Fibroblast of villous mesenchyme (primary cell): ENCODE measurements around the gene TAF6. TPM values are rescaled to one million over a fixed set of nuclear protein-coding genes. Genes with fewer than 3 reads are reported as not detected.

Source experiments
- DNase-seq: peaks from one replicate; pipeline ENCODE4 v3.0.0-alpha.2; 2010; ENCODE audit warnings: low read depth
- H3K4me3 ChIP-seq: 2 replicates; pipeline ENCODE4 v1.5.1; 2011; ENCODE audit warnings: low read depth, mild to moderate bottlenecking, low read length
- total RNA-seq: library from RNA; depleted of rRNA; stranded (reverse); fragments of >200 nt; gene quantifications from 2 replicates; pipeline ENCODE4 v1.2.3, GENCODE V29; 2012
- TF ChIP-seq, protein P1 (sequence below): IDR thresholded peaks from 2 replicates; pipeline ENCODE4 v1.5.1; 2012; ENCODE audit warnings: low read depth, mild to moderate bottlenecking, low read length; ENCODE audit not compliant: insufficient read depth

TAF6 gene
- total RNA-seq, 1 donor: 54.4 TPM

- no peak for DNase-seq
- peak overlapping the region; percentile 95 for H3K4me3 ChIP-seq
- TF ChIP-seq, protein P1, sequence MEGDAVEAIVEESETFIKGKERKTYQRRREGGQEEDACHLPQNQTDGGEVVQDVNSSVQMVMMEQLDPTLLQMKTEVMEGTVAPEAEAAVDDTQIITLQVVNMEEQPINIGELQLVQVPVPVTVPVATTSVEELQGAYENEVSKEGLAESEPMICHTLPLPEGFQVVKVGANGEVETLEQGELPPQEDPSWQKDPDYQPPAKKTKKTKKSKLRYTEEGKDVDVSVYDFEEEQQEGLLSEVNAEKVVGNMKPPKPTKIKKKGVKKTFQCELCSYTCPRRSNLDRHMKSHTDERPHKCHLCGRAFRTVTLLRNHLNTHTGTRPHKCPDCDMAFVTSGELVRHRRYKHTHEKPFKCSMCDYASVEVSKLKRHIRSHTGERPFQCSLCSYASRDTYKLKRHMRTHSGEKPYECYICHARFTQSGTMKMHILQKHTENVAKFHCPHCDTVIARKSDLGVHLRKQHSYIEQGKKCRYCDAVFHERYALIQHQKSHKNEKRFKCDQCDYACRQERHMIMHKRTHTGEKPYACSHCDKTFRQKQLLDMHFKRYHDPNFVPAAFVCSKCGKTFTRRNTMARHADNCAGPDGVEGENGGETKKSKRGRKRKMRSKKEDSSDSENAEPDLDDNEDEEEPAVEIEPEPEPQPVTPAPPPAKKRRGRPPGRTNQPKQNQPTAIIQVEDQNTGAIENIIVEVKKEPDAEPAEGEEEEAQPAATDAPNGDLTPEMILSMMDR: no peak
Observed at GRCh38 chr7:100088095-100088620, 31.0 kb downstream of the TAF6 start.

GRCh38 chr7:100087055-100087750 lies 32.0 kb downstream of the TAF6 start:
- no peak overlapping the region for H3K4me3 ChIP-seq
- peak; percentile 100 for DNase-seq
- TF ChIP-seq, protein P1: no peak

- DNase-seq: peak; percentile 70
- TF ChIP-seq, protein P1: no peak
- no peak overlapping the region for H3K4me3 ChIP-seq
Observed at GRCh38 chr7:100085515-100085914, 33.6 kb downstream of the TAF6 start.

DNA sequence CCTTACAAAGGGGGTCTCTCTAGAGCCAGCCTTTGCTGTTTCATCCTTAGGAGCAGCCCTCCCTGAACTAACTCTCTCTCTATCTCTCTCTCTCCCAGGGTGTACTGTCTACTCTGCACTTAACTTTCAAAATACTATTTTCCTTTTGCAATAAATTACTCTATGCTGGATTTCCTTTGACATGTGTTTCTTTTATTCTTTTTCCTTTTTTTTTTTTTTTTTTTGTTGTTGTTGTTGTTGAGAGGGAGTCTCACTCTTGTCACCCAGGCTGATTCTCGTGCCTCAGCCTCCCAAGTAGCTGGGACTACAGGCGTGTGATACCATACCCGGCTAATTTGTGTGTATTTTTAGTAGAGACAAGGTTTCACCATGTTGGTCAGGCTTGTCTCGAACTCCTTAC lies 36.2 kb downstream of the TAF6 start:
- no peak for DNase-seq
- no peak overlapping the region for H3K4me3 ChIP-seq

DNA sequence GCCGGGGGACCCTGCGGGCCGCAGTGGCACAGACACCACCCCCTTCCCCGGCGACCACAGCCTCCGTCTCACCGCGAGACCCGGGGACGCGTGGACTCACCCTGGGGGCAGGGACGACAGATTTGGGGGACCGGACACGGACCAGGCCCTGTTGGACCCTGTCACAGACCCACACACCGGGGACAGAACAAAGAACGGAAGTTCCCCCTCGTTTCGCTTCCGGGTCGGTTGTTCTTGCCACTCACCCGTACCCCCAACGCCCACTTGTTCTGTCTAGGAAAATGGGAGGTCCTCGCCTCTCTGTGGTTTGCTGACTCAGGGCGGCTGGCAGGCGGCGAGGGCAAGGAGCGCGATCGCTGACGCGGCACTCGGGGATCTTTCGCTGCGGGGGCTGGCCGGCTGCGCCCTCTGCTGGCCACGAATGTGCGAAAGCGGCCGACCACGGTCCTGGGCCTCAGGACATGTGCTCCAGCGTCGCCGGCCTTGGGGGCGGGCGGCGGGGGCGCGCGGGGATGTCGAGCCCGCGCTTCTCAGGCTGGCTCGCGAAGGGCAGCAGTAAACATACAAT lies 37.5 kb downstream of the TAF6 start, which contains the start of gene ZNF3:
ZNF3 (minus strand) TSS at position 189 of the 568 bp plus-strand sequence. CDS start 4,366 bp downstream, outside the sequence.
- TF ChIP-seq, protein P1: peak; percentile 83
- DNase-seq: peak; percentile 99
- H3K4me3 ChIP-seq: peak within 1 kb of the TSS; percentile 97

More for the DNA sequence above, 36.2 kb downstream of the TAF6 start:
- TF ChIP-seq, protein P1: no peak

DNA sequence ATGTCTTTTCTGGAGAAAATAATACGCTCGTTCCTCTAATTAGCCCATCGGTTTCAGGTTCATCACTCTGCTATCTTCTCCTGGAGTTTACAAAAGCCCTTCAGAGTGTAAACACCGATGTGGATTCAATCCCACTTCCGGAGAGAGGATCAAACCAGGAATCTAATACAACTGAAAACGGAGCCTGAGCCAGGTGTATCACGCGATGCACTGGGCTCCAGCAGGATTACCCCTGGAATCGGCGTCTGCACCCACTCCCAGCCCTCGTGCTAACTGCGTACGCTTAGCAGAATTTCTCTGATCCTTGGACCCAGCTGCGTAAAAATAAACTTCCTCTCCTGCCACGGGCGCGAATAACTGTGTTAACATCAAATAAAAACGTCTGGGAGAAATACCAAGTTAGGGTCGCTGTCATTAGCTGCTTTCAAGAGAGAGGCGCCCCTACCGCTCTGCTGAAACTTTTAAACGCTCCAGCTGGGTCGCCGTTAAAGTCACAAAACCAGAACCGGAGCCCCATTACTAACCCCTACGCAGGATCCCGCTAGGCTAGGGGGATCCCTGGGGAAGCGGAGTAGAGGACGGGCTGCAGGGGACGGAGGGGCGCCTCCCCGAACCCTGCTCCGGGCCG lies 38.1 kb downstream of the TAF6 start:
- H3K4me3 ChIP-seq: peak overlapping the region; percentile 97
- DNase-seq: peak; percentile 42
- TF ChIP-seq, protein P1: no peak
